Measurements from ENCODE around the gene WNT11.
A peak's percentile ranks its signal among the peaks of the same experiment; 100 is the strongest.

WNT11 gene

GRCh38 chr11:76217653-76218160, 11.4 kb upstream of the WNT11 start:
- DNase-seq = no peak

GRCh38 chr11:76216536-76217325, 10.4 kb upstream of the WNT11 start:
- no peak for DNase-seq

- DNase-seq = no peak
Observed at GRCh38 chr11:76215941-76216340, 9.6 kb upstream of the WNT11 start.

- no peak for DNase-seq
Observed at GRCh38 chr11:76214968-76215548, 8.8 kb upstream of the WNT11 start.

- DNase-seq = no peak
Observed at GRCh38 chr11:76214186-76214585, 7.9 kb upstream of the WNT11 start.

GRCh38 chr11:76212086-76213035, 6.1 kb upstream of the WNT11 start:
- DNase-seq = no peak

- DNase-seq = no peak
Observed at GRCh38 chr11:76210931-76211851, 4.9 kb upstream of the WNT11 start.

GRCh38 chr11:76209973-76210930, 4.0 kb upstream of the WNT11 start:
- DNase-seq = no peak

- DNase-seq = no peak
Observed at GRCh38 chr11:76209375-76209972, 3.2 kb upstream of the WNT11 start.

GRCh38 chr11:76208438-76209374, 2.4 kb upstream of the WNT11 start:
- DNase-seq = peak; percentile 61

- peak; percentile 68 for DNase-seq
Observed at GRCh38 chr11:76207642-76208401, 1.5 kb upstream of the WNT11 start.

- no peak for DNase-seq
Observed at GRCh38 chr11:76206077-76206326, 300 bp downstream of the WNT11 start.

GRCh38 chr11:76205252-76206076, 838 bp downstream of the WNT11 start:
- no peak for DNase-seq

- no peak for DNase-seq
Observed at GRCh38 chr11:76203937-76204336, 2.4 kb downstream of the WNT11 start.

- no peak for DNase-seq
Observed at GRCh38 chr11:76203131-76203925, 3.0 kb downstream of the WNT11 start.

GRCh38 chr11:76201672-76202412, 4.5 kb downstream of the WNT11 start:
- DNase-seq = no peak

All from activated CD4-positive, alpha-beta T cell treated with anti-CD3 and anti-CD28 coated beads for 1 hour (primary cell).